ENCODE results near the gene IPO4. TPM values are rescaled to one million over a fixed set of nuclear protein-coding genes. Genes with fewer than 3 reads are reported as not detected.

Gene IPO4
- total RNA-seq, 1 experiment from 2014 or later, result 102 TPM

DNA sequence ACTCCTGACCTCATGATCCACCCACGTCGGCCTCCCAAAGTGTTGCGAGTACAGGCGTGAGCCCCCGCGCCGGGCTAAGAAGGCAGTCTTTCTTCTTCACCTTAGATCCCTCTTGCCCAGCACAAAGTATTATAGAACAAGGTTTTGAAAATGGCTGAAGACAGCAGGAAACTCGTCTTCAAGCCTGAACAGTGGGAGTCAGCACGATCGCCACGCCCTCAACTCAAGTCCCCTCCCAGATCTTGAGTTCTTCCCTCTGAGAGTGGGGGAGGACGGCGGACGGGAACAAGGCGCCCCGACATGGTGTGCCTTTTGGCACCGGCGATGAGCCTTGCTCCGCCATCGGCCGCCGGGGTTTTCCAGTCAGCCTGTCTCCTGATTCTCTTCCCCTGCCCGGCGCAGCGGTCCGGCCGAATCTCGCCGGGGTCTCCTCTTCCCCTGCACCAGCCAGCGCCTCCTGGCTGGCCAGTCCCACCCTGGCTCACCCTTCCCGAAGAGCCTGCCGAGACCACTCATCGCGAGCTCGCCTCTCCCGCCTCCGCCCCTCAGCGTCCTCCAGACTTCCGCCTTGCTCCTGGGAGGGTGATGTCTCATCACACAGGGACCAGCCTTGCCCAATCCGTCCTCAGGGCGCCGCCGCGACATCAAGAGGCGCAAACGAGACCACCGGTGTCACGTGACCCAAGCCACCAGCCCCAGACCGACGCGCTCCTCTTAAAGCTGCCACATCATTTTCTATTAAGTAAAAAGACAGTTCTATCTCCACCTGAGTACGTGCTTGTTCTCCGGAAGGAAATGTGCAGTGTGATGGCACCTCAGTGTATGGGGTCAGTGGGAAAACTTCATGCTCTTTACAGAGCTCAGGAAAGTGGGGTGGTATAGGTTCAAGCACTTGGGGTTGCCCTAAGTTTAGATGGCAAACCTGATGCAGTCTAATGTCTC lies 24.6 kb upstream of the IPO4 start, which contains the start of gene CHMP4A (continued):
- TF ChIP-seq CTCF (IDR thresholded peaks at IDR 0.05 in 2 of 3, conservative IDR thresholded peaks at IDR 0.05 in 1 of 3; ENCODE audit: borderline replicate concordance in 1 of 3, insufficient read depth in 1 of 3, low read depth in 2 of 3, low read length in 2 of 3) (0 out of 6 replicates have a peak, but pooled peaks of 1 of the 3 experiments have one; percentile 12), EGR1 (IDR thresholded peaks at IDR 0.05; ENCODE audit: low read depth) (peak; percentile 67; the same call in 1 of the 2 replicates), EZH2phosphoT487 (IDR thresholded peaks at IDR 0.05; ENCODE audit: borderline replicate concordance) (no peak), SIN3A (IDR thresholded peaks at IDR 0.05; ENCODE audit: low read depth) (peak; percentile 85)

DNA sequence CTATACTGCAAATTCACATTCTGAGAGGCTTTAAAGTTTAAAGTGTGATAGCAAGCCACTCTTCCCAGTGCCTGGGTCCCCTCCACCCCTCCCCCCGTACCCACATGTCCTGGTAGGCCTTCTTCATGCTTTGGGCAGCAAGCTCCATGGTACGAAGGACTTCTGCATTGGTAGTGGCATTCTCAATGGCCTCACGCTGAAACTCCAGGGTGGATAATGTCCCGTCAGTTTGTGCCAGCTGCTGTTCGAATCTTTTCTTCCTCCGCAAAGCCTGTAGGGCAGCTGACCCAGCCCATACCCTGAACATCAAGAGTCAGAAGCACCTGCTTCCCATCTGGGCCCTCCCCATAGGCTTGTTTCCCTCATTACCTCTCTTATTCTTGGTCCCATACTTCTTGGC lies 22.7 kb upstream of the IPO4 start:
- H3K4me1 ChIP-seq (ENCODE audit: control insufficient read depth in 1 of 2, insufficient read depth in 2 of 2, low read length in 2 of 2), result peaks cover 20 to 27% of the 10 kb centered on the region in 2 experiments
- no peaks in the 10 kb centered on the region for H3K27me3 ChIP-seq (ENCODE audit: insufficient read depth, low read length)
- no peak overlapping the region for H3K27ac ChIP-seq (ENCODE audit: low read depth, low read length)
- peaks cover 11 to 20% of the 10 kb centered on the region in 2 experiments; a peak in 3 of 4 replicates for H3K36me3 ChIP-seq (ENCODE audit: control insufficient read depth in 1 of 2, insufficient read depth in 2 of 2, low read length in 2 of 2)
- H3K9ac ChIP-seq (ENCODE audit: low read length), result no peak overlapping the region
- intact Hi-C loops (cut with micrococcal nuclease), result loop anchor here (5.0 to 10.0 kb wide), 2 partner anchors 99 to 223 kb away; partner anchors contain the start of genes DCAF11 and NRL
- H2AFZ ChIP-seq (ENCODE audit: low read depth, low read length, poor library complexity, severe bottlenecking), result no peak overlapping the region
- DNase-seq (ENCODE audit: low read depth, low spot score) (no peak), ATAC-seq (no peak)
- peaks cover 11% of the 10 kb centered on the region; the same call in 1 of the 2 replicates for H3K79me2 ChIP-seq (ENCODE audit: insufficient read depth, low read length)
- no peak overlapping the region for H3K4me2 ChIP-seq (ENCODE audit: low read length)
- no peaks in the 10 kb centered on the region for H4K20me1 ChIP-seq (ENCODE audit: insufficient read depth)
- no peak overlapping the region for H3K4me3 ChIP-seq (replicated peaks in 1 of 2; ENCODE audit: low read depth in 1 of 2, low read length in 2 of 2)
- POLR2A ChIA-PET, result no interaction called here
- CTCF ChIA-PET, result no interaction called here
- no TSS peak for BruUV-seq (replicated peaks)
- RAD21 ChIA-PET (ENCODE audit: low non-redundant PET in 1 of 2, low total read pairs in 2 of 2, uncharacterized antibody in 2 of 2, unreplicated experiment in 2 of 2), result no interaction called here
- TF ChIP-seq TCF7L2 (IDR thresholded peaks at IDR 0.05; ENCODE audit: borderline replicate concordance, extremely low read depth, insufficient read depth, insufficient read length), result no peak
- TF ChIP-seq SP1 (IDR thresholded peaks at IDR 0.05; ENCODE audit: low read depth), result no peak
- TF ChIP-seq RAD21 (IDR thresholded peaks at IDR 0.05; ENCODE audit: low read depth), result no peak
- TF ChIP-seq CTCF (IDR thresholded peaks at IDR 0.05 in 2 of 3, conservative IDR thresholded peaks at IDR 0.05 in 1 of 3; ENCODE audit: borderline replicate concordance in 1 of 3, insufficient read depth in 1 of 3, low read depth in 2 of 3, low read length in 2 of 3), result no peak
- no peak for TF ChIP-seq ZFX (IDR thresholded peaks at IDR 0.05)
- TF ChIP-seq EGR1 (IDR thresholded peaks at IDR 0.05; ENCODE audit: low read depth), result no peak
- TF ChIP-seq, protein P1, sequence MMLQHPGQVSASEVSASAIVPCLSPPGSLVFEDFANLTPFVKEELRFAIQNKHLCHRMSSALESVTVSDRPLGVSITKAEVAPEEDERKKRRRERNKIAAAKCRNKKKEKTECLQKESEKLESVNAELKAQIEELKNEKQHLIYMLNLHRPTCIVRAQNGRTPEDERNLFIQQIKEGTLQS (IDR thresholded peaks at IDR 0.05), result no peak
- TF ChIP-seq ELF1 (IDR thresholded peaks at IDR 0.05; ENCODE audit: borderline replicate concordance, low read depth), result no peak
- TF ChIP-seq SRF (IDR thresholded peaks at IDR 0.05; ENCODE audit: low read depth), result no peak
- TF ChIP-seq EZH2phosphoT487 (IDR thresholded peaks at IDR 0.05; ENCODE audit: borderline replicate concordance), result no peak
- no peak for TF ChIP-seq CEBPB (IDR thresholded peaks at IDR 0.05; ENCODE audit: low read depth)
- no peak for TF ChIP-seq REST (IDR thresholded peaks at IDR 0.05; ENCODE audit: low read depth)
- no peaks in the 10 kb centered on the region for H3K9me3 ChIP-seq (ENCODE audit: control insufficient read depth in 1 of 2, insufficient read depth in 1 of 2, low read depth in 1 of 2, low read length in 2 of 2)
- H3K9me2 ChIP-seq (ENCODE audit: insufficient read depth), result no peaks in the 10 kb centered on the region
